Astrocyte of the cerebellum (primary cell): ENCODE measurements around the gene MBD3L2B.

ENCODE experiments used
- DNase-seq: peaks from one replicate; pipeline ENCODE4 v3.0.0-alpha.2; 2011; ENCODE audit warnings: low read depth
- H3K4me3 ChIP-seq: 2 replicates; pipeline ENCODE4 v1.5.1; 2011; ENCODE audit warnings: mild to moderate bottlenecking, low read depth, low read length, moderate library complexity
- in situ Hi-C: cut with HindIII; loops from 2 replicates; pipeline ENCODE4 v1.10.0; 2017; ENCODE audit warnings: low sequenced_read_pairs
- TF ChIP-seq, protein P1 (sequence below): IDR thresholded peaks from 2 replicates; pipeline ENCODE4 v1.5.1; 2012; ENCODE audit warnings: low read length, low read depth, moderate library complexity, mild to moderate bottlenecking; ENCODE audit errors: missing control alignments

Gene MBD3L2B

GRCh38 chr19:7000816-7001215, 20.4 kb downstream of the MBD3L2B start:
- TF ChIP-seq, protein P1, sequence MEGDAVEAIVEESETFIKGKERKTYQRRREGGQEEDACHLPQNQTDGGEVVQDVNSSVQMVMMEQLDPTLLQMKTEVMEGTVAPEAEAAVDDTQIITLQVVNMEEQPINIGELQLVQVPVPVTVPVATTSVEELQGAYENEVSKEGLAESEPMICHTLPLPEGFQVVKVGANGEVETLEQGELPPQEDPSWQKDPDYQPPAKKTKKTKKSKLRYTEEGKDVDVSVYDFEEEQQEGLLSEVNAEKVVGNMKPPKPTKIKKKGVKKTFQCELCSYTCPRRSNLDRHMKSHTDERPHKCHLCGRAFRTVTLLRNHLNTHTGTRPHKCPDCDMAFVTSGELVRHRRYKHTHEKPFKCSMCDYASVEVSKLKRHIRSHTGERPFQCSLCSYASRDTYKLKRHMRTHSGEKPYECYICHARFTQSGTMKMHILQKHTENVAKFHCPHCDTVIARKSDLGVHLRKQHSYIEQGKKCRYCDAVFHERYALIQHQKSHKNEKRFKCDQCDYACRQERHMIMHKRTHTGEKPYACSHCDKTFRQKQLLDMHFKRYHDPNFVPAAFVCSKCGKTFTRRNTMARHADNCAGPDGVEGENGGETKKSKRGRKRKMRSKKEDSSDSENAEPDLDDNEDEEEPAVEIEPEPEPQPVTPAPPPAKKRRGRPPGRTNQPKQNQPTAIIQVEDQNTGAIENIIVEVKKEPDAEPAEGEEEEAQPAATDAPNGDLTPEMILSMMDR, result no peak
- no peak overlapping the region for H3K4me3 ChIP-seq
- in situ Hi-C loops, result no loop called here
- DNase-seq, result no peak

DNA sequence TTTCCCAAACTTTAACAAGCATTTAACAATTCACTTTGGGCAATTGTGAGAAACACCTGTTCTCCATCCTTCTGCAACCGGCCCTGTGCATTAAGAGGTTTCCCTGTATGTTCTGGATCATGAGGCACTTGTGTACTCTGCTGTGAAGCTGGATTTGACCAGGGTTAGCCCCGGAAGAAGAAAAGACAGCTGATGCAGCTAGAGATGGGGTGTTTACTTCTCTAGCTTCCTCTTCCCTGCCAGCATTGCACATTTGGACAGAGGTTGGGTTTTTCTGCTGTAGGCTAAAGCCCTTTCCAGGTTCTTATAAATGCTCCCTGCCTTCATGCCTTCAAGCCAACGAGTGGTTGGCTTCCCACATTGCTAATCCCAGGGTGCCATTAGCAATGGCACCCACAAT, 20.9 kb downstream of the MBD3L2B start:
- in situ Hi-C loops, result no loop called here
- no peak for DNase-seq
- TF ChIP-seq, protein P1, result no peak
- no peak overlapping the region for H3K4me3 ChIP-seq

DNA sequence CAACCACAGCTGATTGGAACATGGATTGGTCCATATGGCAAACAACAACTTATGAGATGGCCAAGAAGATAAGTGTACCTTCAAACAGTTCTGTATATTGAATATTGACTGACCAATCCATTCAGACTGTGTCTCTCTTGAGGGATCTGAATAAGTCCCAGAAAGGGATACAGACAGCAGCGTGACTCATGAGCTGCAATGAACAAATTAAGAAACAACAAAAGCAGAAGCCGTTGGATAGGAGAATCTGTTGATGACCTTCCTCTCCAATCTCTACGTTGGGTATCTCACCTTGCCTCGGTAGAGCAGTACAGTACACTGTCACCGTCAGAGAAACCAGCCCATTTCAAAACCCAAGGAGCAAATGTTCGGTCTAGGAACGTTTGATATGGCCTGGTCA, 21.3 kb downstream of the MBD3L2B start:
- in situ Hi-C loops, result no loop called here

DNA sequence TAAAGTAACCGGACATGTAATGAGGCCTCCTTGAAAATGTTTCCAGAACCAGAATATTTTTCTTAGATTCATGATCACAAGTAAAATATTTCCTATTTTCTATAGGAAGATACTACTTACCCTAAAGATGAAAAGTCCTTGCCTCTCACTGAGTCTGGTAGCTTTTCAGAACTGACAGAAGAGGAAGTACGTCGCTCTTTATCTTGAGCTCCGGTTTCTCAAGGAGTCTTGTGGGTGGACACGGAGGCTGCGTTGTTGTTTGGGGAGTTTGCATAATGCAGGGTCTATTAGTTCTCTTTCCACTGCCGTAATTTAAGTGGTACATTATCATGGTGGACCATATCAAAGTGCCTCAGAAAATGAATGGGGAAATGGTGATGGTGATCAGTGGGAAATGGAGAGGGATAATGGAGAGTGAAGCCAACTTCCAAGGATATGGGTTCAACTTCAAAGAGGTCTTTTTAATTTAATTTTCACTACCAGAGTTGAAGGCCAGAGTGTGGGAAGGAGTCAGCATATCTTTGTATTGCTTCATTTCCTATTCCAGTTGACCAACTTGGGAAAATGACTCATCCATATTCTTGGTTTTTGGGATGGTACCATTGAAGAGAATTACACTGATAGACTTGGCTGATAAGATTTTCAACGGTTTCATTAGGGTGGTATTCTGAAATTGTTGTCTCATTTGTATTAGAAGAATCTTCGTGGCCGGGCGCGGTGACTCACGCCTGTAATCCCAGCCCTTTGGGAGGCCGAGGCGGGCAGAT, 23.4 kb downstream of the MBD3L2B start:
- no peak for DNase-seq
- no peak overlapping the region for H3K4me3 ChIP-seq
- TF ChIP-seq, protein P1, result no peak
- in situ Hi-C loops, result no loop called here

More for the DNA sequence above, 21.3 kb downstream of the MBD3L2B start:
- no peak overlapping the region for H3K4me3 ChIP-seq
- TF ChIP-seq, protein P1, result no peak
- DNase-seq, result no peak

- no peak overlapping the region for H3K4me3 ChIP-seq
- no peak for DNase-seq
- TF ChIP-seq, protein P1, result no peak
- in situ Hi-C loops, result no loop called here
Measured at GRCh38 chr19:6996810-6997209, 24.4 kb downstream of the MBD3L2B start.

- H3K4me3 ChIP-seq, result no peak overlapping the region
- TF ChIP-seq, protein P1, result no peak
- in situ Hi-C loops, result no loop called here
- DNase-seq, result no peak
Measured at GRCh38 chr19:6995054-6995453, 26.2 kb downstream of the MBD3L2B start.
